ENCODE results near the gene VSTM2L. TPM values are rescaled to one million over a fixed set of nuclear protein-coding genes. Genes with fewer than 3 reads are reported as not detected.

Gene VSTM2L
- total and polyA plus RNA-seq, 7 donors: 0.05 to 2.8 (median 0.84) TPM

DNA sequence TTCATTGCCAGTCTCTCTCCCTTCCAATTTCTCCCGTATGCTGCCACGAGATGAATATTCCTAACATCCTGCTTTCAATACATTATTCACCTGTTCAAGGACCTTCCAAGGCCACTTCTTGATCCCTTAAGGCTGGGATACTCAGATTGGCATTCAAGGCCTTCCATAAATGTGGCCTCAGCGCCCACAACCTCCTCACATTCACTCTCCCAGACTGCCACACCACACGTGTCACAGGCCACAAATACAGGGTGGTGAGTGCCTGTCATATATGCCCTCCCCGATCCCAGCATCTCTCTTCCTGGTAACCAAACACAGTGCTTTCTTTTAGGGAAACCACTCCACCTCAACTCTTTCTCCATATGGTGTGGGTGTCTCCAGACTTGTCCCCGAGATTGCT is 74.9 kb downstream of the VSTM2L start:
- no peak overlapping the region for H3K27ac ChIP-seq
- H3K27me3 ChIP-seq (ENCODE audit: insufficient read depth in 3 of 3, low read length in 2 of 3): no peaks in the 10 kb centered on the region
- no peaks in the 10 kb centered on the region for H3K4me1 ChIP-seq
- no peak for ATAC-seq
- H3K9me3 ChIP-seq: no peaks in the 10 kb centered on the region
- H3K36me3 ChIP-seq (ENCODE audit: insufficient read depth in 1 of 2, low read depth in 1 of 2): peaks cover 3 to 27% of the 10 kb centered on the region in 2 donors
- intact Hi-C loops (cut with DNase I): no loop called here
- no peak for TF ChIP-seq CTCF (IDR thresholded peaks at IDR 0.05)
- DNase-seq: no peak
- H3K4me3 ChIP-seq: no peak overlapping the region
- WGBS, 3 donors: 74 to 77% (median 76%) methylated on average over 6 of the region's 6 CpGs

DNA sequence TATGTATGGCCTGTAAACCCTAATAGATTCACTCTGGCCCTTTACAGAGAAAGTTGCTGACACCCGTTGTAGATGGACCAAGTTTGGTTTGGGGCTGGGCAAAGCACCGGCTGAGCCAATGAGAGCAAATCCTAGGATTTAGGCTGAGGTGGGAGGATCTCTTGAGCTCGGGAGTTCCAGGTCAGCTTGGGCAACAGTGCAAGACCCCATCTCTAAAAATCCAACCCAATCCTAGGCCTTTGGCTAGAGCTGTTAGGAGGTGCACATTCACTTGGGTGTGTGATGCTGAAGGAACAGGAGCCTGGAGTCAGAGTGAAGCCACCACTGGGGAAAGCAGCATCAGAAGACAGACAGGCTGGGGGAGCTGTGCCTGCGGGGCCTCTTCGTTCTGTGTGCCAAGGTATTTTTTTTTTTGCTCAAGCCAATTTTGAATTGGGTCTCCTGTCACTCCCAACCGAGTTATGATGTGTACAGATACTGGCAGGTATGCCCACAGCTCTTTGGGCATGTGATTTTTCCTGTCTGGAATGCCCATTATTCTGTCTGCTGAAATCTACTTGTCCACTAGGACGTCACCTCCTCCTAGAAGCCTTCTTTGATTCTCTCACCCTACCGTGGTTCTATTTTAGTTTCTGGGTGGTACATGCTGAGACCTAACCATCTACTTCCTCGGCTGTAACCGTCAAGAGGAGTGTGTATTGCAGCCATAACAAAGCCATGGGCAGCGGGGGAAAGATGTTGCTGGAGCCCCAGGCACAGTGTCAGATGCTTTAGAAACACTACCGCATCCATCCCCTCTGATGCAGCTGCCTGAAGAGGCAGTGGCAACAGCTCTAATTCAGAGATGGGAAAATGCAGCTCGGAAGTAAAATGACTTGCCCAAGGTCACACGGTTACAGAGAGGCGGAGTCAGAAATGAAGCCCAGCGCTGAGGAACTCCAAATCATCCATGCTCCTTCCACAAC is 76.4 kb downstream of the VSTM2L start:
- no peak for DNase-seq
- H3K4me3 ChIP-seq: no peak overlapping the region
- no peaks in the 10 kb centered on the region for H3K9me3 ChIP-seq
- intact Hi-C loops (cut with DNase I): no loop called here
- H3K27ac ChIP-seq: no peak overlapping the region
- H3K36me3 ChIP-seq (ENCODE audit: insufficient read depth in 1 of 2, low read depth in 1 of 2): peaks cover 3 to 35% of the 10 kb centered on the region in 2 donors
- 87 to 90% (median 89%) methylated on average over 16 of the region's 16 CpGs for WGBS, 3 donors
- no peak for ATAC-seq
- H3K27me3 ChIP-seq (ENCODE audit: insufficient read depth in 3 of 3, low read length in 2 of 3): no peaks in the 10 kb centered on the region
- H3K4me1 ChIP-seq: peaks cover 8% of the 10 kb centered on the region
- TF ChIP-seq CTCF (IDR thresholded peaks at IDR 0.05): no peak

DNA sequence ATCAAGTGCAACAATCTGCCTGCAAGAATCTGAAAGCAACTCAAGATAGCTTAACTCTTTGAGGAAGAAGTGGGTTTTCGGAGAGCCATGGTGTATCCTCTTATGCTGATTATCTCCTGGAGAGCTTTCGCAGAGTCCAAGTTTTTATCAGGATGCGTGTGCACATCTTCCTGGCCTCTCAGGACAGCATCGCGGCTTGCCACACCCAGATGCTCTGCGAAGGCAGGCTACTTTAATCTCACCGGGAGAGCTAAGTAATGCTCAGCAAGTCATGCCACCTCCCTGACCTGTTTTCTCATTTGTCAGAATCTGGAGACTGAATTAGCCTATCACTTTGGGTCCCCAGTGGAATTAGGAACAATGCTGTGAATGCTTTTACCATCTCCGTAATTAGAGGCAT is 77.5 kb downstream of the VSTM2L start:
- Histone ChIP-seq H3K9me3 (no peaks in the 10 kb centered on the region), H3K4me1 (peaks cover 15% of the 10 kb centered on the region), H3K36me3 (ENCODE audit: insufficient read depth in 1 of 2, low read depth in 1 of 2) (peaks cover 3 to 35% of the 10 kb centered on the region in 2 donors), H3K27ac (no peak overlapping the region), H3K4me3 (no peak overlapping the region), H3K27me3 (ENCODE audit: insufficient read depth in 3 of 3, low read length in 2 of 3) (no peaks in the 10 kb centered on the region)
- 73 to 84% (median 76%) methylated on average over 8 of the region's 8 CpGs for WGBS, 3 donors
- ATAC-seq: no peak
- TF ChIP-seq CTCF (IDR thresholded peaks at IDR 0.05): no peak
- no peak for DNase-seq
- intact Hi-C loops (cut with DNase I): no loop called here

GRCh38 chr20:37980876-37981275 is 77.9 kb downstream of the VSTM2L start:
- TF ChIP-seq CTCF (IDR thresholded peaks at IDR 0.05): no peak
- no peak for DNase-seq
- Histone ChIP-seq H3K4me1 (peaks cover 15% of the 10 kb centered on the region), H3K36me3 (ENCODE audit: insufficient read depth in 1 of 2, low read depth in 1 of 2) (peaks cover 3 to 35% of the 10 kb centered on the region in 2 donors), H3K27me3 (ENCODE audit: insufficient read depth in 3 of 3, low read length in 2 of 3) (no peaks in the 10 kb centered on the region), H3K27ac (no peak overlapping the region), H3K9me3 (no peaks in the 10 kb centered on the region), H3K4me3 (no peak overlapping the region)
- no peak for ATAC-seq
- intact Hi-C loops (cut with DNase I): no loop called here
- 89 to 98% (median 95%) methylated on average over 6 of the region's 6 CpGs for WGBS, 3 donors
